Measurements from ENCODE around the gene TOMM40.

Gene TOMM40

DNA sequence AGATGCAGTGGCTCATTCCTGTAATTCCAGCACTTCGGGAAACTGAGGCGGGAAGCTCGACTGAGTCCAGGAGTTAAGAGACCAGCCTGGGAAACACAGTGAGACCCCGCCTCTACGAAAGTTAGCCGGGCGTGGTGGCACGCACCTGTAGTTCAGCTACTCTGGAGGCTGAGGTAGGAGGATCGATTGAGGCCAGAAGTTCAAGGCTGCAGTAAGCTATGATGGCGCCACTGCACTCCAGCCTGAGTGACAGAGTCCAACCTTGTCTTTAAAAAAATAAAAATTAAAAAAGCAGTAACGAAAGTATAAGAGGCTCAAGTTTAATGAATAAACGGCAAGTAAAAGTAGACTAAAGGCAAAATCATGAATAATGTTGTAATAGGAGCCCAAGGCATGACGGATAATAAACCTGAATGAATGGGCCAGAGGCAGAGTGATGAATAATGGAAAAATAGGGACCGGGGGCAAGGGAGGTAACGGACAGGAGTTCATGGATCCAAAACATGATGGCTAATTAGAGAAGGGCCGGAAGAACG, 1.2 kb upstream of the TOMM40 start:
- no peak for DNase-seq (ENCODE audit: low spot score)
- in situ Hi-C loops (cut with MboI; ENCODE audit: low sequenced_read_pairs, unreplicated experiment): no loop called here
- TF ChIP-seq CTCF (IDR thresholded peaks at IDR 0.05; ENCODE audit: borderline replicate concordance, control extremely low read depth, extremely low read depth, insufficient read depth, missing control alignments): no peak

GRCh38 chr19:44890366-44891015, 563 bp upstream of the TOMM40 start:
- TF ChIP-seq CTCF (IDR thresholded peaks at IDR 0.05; ENCODE audit: borderline replicate concordance, control extremely low read depth, extremely low read depth, insufficient read depth, missing control alignments): no peak
- in situ Hi-C loops (cut with MboI; ENCODE audit: low sequenced_read_pairs, unreplicated experiment): no loop called here
- peak; percentile 93 for DNase-seq (ENCODE audit: low spot score)

GRCh38 chr19:44892932-44893331, 1.9 kb downstream of the TOMM40 start:
- no peak for TF ChIP-seq CTCF (IDR thresholded peaks at IDR 0.05; ENCODE audit: borderline replicate concordance, control extremely low read depth, extremely low read depth, insufficient read depth, missing control alignments)
- no peak for DNase-seq (ENCODE audit: low spot score)
- in situ Hi-C loops (cut with MboI; ENCODE audit: low sequenced_read_pairs, unreplicated experiment): no loop called here

GRCh38 chr19:44893332-44894051, 2.4 kb downstream of the TOMM40 start:
- in situ Hi-C loops (cut with MboI; ENCODE audit: low sequenced_read_pairs, unreplicated experiment): no loop called here
- no peak for TF ChIP-seq CTCF (IDR thresholded peaks at IDR 0.05; ENCODE audit: borderline replicate concordance, control extremely low read depth, extremely low read depth, insufficient read depth, missing control alignments)
- no peak for DNase-seq (ENCODE audit: low spot score)

- DNase-seq (ENCODE audit: low spot score): no peak
- no peak for TF ChIP-seq CTCF (IDR thresholded peaks at IDR 0.05; ENCODE audit: borderline replicate concordance, control extremely low read depth, extremely low read depth, insufficient read depth, missing control alignments)
- in situ Hi-C loops (cut with MboI; ENCODE audit: low sequenced_read_pairs, unreplicated experiment): no loop called here
Measured at GRCh38 chr19:44894052-44894400, 3.0 kb downstream of the TOMM40 start.

- no peak for DNase-seq (ENCODE audit: low spot score)
- no peak for TF ChIP-seq CTCF (IDR thresholded peaks at IDR 0.05; ENCODE audit: borderline replicate concordance, control extremely low read depth, extremely low read depth, insufficient read depth, missing control alignments)
- in situ Hi-C loops (cut with MboI; ENCODE audit: low sequenced_read_pairs, unreplicated experiment): no loop called here
Measured at GRCh38 chr19:44894946-44895345, 3.9 kb downstream of the TOMM40 start.

Measured in GM13976 (cell line).